ENCODE measurements around the gene SIRPA.
A peak's percentile ranks its signal among the peaks of the same experiment; 100 is the strongest.

The SIRPA gene

DNA sequence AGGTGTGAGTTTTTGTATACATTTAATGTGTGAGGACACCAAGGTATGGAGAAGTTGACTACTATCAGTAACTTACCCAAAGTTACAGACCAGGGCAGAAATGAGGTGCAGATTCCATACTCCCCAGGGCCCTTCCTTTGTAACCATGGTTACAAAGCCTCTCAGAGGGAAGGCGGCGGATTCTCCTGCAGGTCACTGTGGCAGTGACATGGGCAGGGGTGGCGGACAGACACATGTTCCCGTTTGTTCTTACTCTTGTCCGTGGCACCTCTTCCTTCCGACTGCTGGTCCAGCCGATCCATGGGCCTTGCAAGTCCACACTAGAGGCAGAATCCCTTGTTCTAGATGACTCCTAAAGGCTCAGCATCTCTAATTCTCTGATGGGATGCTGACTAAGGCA, 55.6 kb downstream of the SIRPA start:
- DNase-seq (ENCODE audit: low read depth): no peak

DNA sequence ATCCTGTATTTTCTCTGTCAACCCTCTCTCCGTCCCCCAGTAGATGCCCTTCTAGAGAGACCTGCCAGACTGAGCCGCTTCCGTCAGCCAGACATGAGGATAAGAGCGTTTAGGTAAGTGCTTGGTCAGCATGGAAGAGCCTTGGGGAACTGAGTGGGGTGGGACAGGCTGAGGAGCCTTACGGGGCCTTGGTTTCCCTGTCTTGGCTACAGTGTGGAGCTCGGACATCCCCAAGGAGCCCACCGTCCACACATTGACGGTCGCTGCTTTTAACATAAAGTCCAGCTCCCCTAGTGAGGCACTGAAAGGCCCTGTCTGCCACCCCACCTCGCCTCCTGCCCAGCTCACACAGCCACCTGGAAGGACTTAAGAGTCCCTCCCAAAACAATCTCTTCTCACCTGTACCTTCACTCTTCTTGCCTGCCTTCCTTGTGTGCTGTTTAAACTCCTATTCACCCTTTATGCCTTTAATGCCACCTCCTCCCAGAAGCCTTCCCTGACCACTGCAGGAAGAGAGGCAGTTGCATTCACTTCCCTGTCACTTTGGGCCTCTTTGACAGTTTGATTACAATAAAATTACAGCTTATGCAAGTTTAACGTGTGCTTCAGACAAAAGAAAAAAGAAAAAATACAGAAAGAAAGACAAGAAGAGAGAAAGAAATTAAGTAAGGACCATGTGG, 56.4 kb downstream of the SIRPA start:
- DNase-seq (ENCODE audit: low read depth): no peak

DNA sequence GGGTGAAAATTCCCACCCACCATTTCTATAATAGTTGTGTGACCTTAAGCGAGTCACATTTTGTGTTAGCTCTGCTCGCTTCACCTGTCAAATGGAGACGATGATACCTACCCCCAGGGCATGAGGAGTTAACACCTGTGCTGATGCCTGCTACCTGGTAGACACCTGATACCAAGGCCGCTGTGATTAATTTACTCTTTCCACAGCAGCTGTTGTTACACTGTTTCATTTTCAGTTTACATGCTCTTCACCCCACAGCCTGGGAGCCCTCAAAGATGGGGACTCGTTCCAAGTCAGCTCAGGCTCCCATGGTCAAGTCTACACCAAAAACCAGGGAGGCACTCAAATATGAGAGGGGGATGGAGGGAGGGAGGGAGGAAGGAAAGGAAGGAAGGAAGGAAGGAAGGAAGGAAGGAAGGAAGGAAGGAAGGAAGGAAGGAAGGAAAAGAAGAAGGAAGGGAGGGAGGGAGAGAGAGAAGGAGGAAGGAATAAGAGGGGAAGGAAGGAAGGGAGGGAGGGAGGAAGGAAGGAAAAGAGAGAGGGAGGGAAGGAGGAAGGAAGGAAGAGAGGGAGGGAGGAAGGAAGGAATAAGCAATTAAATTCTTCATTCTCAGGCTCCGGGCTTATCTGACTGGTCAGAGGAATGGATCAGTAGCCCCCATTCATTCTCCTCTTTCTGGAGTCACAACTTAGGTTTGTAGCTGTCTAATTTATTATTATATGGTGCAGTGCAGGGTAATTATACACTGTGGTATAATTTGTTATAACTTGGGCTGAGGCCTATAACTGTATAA, 57.7 kb downstream of the SIRPA start:
- DNase-seq (ENCODE audit: low read depth): no peak

DNA sequence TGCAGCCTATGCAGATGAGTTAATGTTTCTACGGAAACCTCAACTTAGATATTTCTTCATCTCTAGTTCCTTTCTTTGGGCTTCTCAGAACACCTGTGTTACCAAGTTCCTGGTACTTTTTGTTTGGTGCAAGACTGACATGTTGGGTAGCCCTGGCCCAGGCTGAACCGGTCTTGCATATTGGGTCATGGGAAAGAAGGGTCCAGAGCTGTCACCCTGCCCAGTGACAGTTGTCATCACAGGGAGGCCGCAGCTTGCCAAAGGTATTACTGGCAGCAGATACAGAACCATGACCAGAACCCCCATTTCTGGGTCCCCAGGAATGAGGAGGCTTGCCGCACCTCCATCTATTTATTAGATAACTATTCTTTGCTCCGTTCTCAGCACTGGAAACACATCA, 58.4 kb downstream of the SIRPA start:
- DNase-seq (ENCODE audit: low read depth): no peak

DNA sequence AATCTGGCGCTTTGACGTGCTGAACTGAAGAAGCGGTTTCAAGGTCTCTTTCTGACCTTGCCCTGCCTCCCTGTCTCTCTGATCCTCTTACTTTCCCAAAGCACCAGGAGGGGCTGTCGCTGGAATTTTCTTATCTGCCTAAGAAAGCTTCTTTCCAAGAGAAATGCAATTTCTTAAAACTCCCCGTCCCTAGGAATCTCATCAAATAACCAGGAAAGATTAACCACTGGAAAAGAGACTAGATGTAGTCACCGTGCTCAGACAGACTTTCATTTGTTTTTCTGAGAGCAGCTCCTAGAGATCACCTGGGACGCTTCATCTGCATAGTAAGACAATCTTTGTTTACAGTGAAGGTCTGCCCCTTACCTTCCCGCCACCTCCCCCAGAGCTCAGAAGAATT, 60.0 kb downstream of the SIRPA start:
- no peak for DNase-seq (ENCODE audit: low read depth)

DNA sequence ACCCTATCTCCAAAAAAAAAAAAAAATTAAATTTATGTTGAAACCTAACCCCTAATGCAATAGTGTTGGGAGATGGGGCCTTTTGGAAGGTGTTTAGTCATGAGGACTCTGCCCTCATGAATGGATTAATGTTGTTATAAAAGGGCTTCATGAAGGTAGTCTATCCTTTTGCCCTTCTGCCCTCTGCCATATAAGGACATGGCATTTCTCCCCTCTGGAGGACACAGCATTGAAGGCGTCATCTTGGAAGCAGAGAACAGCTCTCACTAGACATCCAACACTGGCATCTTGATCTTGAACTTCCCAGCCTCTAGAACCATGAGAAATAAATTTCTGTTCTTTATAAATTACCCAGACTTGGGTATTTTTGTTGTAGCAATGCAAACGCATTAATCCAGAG, 63.2 kb downstream of the SIRPA start:
- no peak for DNase-seq (ENCODE audit: low read depth)

DNA sequence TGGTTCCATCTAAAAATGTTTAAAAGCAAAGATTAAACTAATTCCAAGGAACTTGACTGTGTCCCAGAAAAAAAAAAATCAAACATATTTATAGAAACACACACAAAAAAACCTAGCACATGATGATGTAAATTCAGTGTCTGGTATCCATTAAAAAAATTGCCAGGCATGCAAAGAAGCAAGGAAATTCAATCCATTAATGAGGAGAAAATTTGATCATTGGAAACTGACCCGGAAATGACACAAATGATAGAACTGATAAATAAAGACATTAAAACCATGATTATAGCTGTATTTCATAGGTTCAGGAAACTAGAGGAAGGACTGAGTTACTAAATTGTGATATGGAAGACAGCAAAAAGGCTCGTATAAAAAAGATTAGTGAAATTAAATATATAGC, 63.9 kb downstream of the SIRPA start:
- DNase-seq (ENCODE audit: low read depth): no peak

DNA sequence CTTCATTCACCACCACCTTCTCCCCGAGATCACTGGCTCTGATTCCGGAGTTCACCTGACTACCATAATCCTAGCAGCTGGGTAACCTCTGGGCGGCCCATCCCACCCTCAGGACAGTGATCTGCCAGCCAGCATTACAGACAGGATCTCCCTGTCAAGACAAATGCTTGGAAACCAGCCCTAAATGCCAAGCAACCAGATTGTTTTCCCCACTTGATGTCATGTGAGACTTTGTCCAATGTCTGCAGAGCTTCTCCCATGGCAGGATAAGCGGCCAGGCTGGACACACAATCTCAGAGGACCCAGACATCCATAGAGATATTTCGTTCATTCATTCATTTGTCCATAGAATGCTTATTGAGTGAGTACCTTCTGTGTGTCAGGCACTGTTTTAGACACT, 66.2 kb downstream of the SIRPA start:
- no peak for DNase-seq (ENCODE audit: low read depth)

DNA sequence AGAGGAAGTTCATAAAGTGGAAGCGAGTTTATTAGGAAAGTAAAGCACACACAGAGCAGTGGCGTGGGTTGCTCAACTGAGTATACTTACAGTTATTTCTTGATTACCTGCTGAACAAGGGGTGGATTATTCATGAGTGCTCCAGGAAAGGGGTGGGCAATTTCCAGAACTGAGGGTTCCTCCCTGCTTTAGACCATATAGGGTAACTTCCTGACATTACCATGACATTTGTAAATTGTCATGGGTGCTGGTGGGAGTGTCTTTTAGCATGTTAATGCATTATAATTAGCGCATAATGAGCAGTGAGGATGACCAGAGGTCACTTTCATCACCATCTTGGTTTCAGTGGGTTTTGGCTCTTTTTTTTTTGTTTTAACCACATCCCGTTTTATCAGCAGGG, 68.9 kb downstream of the SIRPA start:
- no peak for DNase-seq (ENCODE audit: low read depth)

DNA sequence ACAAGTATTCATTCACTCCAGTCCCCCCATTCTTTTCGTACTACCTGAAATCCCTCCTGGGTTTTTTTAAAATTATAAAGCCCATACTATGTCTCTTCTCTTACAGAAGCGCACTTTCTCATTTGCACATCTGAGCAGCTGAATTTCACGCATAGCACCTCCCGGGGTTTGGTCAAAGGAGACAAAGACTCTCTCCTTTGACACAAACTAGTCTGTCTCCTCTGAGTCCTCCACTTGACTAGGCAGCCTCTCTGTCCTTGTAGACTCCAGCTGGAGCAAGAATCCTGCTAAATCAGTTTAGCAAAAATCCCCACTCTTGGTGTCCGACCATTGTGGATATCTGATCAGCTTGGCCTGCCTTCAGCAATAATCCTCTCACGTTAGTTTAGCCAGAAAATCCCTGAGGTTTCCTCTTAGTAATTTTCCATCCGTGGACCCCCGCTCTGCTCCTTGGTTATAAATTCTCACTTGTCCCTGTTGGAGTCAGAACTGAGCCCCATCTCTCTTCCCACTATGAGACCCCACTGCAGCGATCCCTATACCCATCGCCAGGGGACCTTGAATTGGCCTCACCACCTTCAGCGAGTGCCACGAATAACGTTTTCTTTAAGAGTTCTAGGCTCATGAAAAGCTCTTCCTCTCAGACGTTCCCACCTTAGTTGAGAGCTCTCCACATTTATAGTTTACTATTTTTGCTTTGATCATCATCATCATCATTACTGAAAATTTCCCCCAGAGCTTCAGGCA, 69.6 kb downstream of the SIRPA start:
- DNase-seq (ENCODE audit: low read depth): no peak

DNA sequence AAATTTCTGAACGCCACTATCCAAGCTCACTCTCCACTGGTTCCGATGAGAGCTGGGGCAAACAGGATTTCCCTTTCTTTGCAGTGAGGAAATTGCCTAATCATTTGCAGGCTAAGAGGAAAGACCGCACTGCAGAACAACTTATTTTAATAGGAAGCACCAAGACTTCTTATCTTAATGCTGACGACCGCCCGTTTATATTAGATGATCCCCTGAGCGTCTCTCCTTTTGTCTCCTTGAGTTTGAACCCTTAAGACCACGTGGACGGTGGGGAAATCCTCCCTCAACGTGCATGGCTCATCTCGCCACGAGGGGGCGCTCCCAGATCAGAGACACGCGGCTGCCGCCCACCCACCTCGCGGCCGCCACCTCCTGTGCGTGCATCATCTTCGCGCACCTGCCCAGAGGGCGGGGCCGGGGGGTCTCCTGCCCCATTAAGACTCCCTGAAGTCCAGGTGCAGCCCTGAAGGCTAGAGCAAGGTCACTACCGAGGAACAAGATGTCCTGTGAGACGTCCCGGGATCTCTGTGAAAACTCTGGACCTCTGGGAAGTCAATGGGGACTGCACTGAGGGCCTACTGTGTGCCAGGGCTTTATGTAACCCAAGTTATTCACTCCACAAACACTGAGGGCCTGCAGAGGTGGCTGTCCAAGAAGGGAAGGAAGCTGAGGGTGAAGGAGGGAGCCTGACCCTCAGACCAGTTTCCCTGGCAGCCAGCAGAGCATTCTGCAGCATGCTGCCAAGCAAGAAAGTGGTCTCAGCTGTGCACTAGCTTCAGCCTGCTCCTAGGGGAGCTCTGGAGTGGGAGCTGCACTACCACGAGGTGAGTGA, 70.5 kb downstream of the SIRPA start:
- DNase-seq (ENCODE audit: low read depth): no peak

DNA sequence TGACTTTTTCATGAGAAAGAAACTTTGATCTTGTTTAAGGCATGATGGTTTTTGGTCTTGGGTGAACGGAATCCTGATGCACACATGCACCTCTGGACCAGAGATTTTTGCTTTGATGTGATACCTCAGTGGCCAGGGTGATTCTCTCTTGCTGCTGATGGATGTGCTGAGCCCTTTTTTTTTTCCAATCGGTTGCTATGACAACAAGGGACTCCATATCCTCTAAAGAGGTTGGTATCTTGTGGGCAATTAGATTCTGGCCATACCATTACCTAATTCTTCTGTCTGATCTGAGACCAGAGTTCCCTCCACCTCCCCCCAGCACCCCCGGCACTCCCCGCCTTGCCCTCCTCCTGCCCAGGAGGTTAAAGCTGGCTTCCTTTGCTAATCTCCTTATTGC, 73.8 kb downstream of the SIRPA start:
- no peak for DNase-seq (ENCODE audit: low read depth)

DNA sequence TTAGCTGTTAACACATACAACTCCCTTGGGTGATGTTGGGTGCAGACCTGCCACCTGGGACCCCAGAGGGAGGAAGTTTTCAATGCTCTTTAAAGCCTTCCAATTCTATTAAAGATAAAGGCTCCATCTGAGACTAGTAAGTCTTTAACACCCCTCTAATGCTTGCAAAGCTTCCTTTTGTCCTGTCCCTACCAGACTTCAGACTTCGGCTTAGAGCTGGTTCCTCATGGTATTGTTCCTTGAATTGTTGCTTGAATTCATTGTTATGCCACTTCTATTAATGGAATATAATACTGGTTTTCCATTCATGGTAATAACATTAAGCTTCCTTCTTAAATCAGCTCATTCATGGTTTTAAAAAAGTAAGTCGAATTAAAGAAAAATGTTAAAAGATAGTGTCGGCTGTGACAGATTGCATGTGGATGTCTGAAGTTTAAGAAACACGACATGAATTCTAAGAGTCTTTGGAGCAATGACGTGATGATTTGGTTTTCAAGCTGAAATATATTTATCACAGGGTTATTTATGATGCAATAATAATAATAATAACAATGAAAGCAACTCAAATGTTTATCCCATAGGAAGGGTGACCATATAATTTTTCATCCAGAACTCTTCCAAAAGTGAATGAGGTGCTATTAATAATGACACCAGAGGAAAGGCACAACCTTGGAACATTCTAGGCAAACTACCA, 76.8 kb downstream of the SIRPA start:
- no peak for DNase-seq (ENCODE audit: low read depth)

DNA sequence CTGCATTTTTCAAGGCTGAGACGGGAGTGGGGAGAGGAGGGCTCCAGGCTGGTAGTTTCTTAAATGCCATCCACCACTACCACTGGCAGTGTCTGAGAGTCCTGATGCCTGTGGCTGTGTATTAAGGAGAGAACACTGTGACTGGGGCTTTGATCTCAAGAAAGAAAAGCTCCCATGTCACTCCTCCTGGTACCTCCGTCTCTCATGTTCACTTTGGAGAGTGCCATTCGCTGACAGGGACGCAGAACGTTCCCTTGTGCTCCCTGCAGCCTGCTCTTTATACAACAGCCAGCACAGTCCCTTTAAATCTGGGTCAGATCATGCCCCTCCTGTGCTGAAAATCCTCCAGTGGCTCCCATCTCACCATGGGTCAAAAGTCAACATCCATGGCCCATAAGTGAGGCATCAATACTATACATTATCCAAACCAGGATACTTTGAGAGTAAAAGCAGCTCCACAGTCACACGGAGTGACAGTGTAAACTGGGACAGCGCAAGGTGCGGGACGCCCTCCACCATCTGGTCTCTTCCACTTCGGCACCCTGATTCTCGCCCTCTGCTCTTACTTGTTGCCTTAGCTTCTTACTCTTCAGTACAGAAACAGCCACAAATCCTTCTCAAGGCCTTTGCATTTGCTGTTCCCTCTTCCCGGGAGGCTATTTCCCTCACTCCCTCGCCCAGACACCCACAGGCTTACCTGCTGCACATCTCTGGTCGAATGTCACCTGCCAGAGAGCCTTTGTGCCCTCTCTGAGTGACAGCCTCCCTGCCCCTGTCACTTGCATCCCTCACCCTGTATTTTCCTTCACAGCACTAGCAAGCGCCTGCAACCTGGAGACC, 78.6 kb downstream of the SIRPA start:
- DNase-seq (ENCODE audit: low read depth): no peak

DNA sequence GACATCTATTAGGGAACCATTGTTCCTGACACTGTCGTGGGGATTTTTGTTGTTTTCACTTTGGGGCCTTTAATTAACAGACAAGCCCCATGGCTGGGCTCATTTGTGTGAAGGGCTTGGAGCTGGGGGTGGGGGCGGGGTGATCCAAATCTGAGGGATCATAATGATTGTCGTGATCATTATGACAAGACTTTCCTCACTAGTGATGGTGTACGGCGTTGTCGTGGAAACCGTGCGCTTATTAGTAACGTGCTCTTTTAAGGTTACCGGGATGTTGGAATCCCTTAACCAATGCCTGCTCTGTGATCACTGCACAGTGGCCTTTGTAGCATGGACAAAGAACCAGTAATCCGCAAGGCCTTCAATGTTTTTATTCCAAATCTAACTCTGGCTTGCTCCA, 80.1 kb downstream of the SIRPA start:
- no peak for DNase-seq (ENCODE audit: low read depth)

DNA sequence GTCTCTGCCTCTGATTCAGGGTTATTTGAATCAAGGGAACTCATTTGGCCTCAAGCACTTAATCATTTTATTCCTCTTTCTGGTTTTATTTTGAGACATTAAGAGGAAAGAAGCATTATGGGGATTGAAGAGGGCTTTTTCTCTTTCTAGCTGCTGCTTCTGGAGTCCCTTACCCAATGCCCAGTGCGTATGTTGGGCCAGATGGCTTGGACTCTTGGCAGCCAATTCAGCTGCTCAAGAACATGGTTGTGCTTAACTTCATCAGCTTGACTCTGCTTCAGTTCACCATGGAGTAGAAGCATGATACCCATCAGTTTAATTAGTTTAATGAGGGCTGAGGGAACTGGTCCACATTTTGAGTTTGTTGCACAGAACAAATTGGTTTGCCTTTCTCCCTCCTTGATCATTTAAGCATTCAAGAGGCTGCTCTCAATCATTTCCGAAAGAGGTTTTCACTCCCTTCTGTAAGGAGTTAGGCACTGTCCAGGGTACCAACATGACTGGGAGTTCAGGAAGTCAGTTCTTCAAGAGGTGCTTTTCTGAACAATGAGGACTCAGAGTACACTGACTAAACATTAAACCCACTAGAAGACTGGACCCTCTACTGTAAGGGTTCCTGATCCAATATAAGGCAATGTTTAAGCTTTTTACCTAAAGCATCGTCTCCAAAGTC, 84.0 kb downstream of the SIRPA start:
- no peak for DNase-seq (ENCODE audit: low read depth)

DNA sequence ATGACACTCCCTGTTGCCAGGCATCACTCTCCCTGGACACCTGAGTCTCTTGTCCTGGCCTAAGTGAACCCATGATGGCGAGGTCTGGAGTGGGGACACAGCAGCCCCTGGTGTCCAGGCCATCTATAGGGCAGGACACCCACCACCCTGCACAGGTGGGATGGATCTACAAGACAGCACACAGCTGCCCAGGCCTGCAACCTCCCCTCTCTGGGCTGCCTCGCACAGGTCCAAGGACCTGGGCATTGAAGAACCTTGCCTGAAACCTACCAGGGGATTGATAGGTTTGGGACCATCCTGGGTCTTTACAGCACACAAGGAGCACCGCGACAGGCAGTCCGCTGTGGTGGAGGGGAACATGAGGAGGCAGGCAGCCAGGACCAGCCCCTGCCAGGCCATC, 87.5 kb downstream of the SIRPA start:
- DNase-seq (ENCODE audit: low read depth): no peak

DNA sequence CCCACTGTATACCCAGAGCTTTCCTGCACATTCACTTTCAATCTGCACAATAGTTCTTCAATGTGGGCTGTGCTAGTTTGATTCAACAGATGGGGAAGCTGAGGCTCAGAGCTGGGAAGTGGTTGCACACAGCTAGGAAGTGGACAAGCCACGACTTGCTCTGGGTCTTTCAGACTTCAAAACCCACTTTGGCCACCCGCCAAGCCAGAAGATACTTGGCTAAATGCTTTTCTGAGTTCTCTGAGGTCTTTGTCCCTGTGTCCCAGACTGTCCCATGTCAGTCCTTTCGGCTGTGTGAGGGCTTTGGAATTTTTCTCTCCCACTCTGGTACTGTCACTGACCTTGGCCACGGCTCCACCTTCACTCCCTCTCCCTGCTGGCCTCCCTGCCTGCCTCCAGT, 88.1 kb downstream of the SIRPA start:
- DNase-seq (ENCODE audit: low read depth): no peak

DNA sequence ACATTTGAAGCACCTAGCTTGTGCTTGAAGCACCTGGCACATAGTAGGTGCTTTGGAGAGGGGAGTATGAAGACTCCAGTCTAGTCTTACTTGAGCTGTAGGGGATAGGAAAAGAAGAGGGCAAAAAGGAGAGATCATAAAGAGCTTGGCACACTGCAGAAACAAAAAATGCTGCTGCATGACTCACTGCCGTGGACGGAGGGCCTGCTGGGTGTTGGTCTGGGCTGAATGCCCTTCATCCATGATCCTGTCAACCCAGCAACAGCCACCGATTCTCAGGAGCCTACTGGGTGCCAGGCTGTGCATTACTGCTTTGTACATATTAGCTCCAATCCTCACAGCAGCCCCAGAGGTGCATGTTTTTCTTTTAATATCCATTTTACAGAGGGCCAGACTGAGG, 92.6 kb downstream of the SIRPA start:
- DNase-seq (ENCODE audit: low read depth): peak; percentile 16

Measured in stromal cell of bone marrow (primary cell).